HepG2 (cell line): Measurements from ENCODE around the gene ETS1. TPM values are rescaled to one million over a fixed set of nuclear protein-coding genes. Genes with fewer than 3 reads are reported as not detected.

Experiments used
- ATAC-seq: fragments of 200-7000 bp; cut with Tn5 transposase; 3 replicates; pipeline ENCODE4 v1.9.1; 2020; ENCODE audit warnings: mild to moderate bottlenecking, moderate library complexity
- BruUV-seq: library from RNA; stranded (reverse); fragments of 400-500 nt; replicated peaks from 2 replicates; lab custom pipeline; 2021; lab: Mats Ljungman, UMichigan
- CTCF ChIA-PET: fragments of 300-600 bp; formaldehyde crosslinking; extraction: SDS; loops from one replicate; lab custom pipeline; 2021; ENCODE audit warnings: low total read pairs, inconsistent platforms, low intra/inter-chr PET ratio; lab: Yijun Ruan, JAX
- POLR2A ChIA-PET: fragments of 350-600 bp; sonication (Branson Sonifier 250); formaldehyde crosslinking; loops from one replicate; lab custom pipeline; 2020; ENCODE audit warnings: antibody characterized with exemption, inconsistent platforms; lab: Yijun Ruan, JAX
- DNase-seq: peaks from one replicate; pipeline ENCODE4 v3.0.0-alpha.2; 2015; ENCODE audit warnings: low spot score
- FAIRE-seq: peaks from 3 replicates; lab custom pipeline; 2011; peaks lifted over from hg19 to GRCh38; lab: Jason Lieb, UNC
- H2AFZ ChIP-seq: one replicate; pipeline ENCODE4 v1.6.1; 2011; ENCODE audit warnings: low read length, inconsistent platforms
- H3K27ac ChIP-seq: fragments of 300-600 bp; 3 replicates; pipeline ENCODE4 v1.8.0; 2011; ENCODE audit warnings: mixed run types, mild to moderate bottlenecking, mixed read lengths, low read length, inconsistent platforms; ENCODE audit not compliant: insufficient read depth; ENCODE audit errors: extremely low read length
- H3K27me3 ChIP-seq, 2 experiments: fragments of 200-600 bp in 1 of 2; 2 replicates in 1 of 2; 3 replicates in 1 of 2; pipeline versions ENCODE4 v1.6.0 to v1.8.0; 2011; ENCODE audit warnings: low read length in 2 of 2, mild to moderate bottlenecking in 2 of 2, moderate library complexity in 2 of 2, inconsistent platforms in 1 of 2; ENCODE audit not compliant: insufficient read depth in 2 of 2, control insufficient read depth in 1 of 2
- H3K36me3 ChIP-seq, 2 experiments: fragments of 200-600 bp in 1 of 2; replicated peaks in 1 of 2; 2 replicates in 1 of 2; 3 replicates in 1 of 2; pipeline versions ENCODE4 v1.5.1 to v1.8.0; 2011; ENCODE audit warnings: low read length in 2 of 2, inconsistent platforms in 1 of 2; ENCODE audit not compliant: insufficient read depth in 2 of 2, control insufficient read depth in 1 of 2
- H3K4me1 ChIP-seq: 2 replicates; pipeline ENCODE4 v1.5.1; 2012; ENCODE audit warnings: low read length, inconsistent platforms; ENCODE audit not compliant: insufficient read depth
- H3K4me2 ChIP-seq: 2 replicates; pipeline ENCODE4 v1.6.0; 2011; ENCODE audit warnings: low read depth, low read length, inconsistent platforms
- H3K4me3 ChIP-seq, 3 experiments: fragments of 200-600 bp in 1 of 3; sonication (generic), shearing (Covaris generic) in 1 of 3; replicated peaks in 1 of 3; 2 replicates each; pipeline ENCODE4 v1.5.1; 2011 to 2016; ENCODE audit warnings: low read length in 3 of 3, inconsistent platforms in 2 of 3, low read depth in 2 of 3, mild to moderate bottlenecking in 2 of 3, control low read depth in 1 of 3, mixed read lengths in 1 of 3; ENCODE audit not compliant: insufficient read depth in 1 of 3
- H3K79me2 ChIP-seq: one replicate; pipeline ENCODE4 v1.6.1; 2011; ENCODE audit warnings: low read length, inconsistent platforms; ENCODE audit not compliant: insufficient read depth
- H3K9ac ChIP-seq: 2 replicates; pipeline ENCODE4 v1.6.0; 2011; ENCODE audit warnings: mild to moderate bottlenecking, low read depth, low read length, inconsistent platforms; ENCODE audit not compliant: insufficient read depth
- H3K9me3 ChIP-seq: 2 replicates; pipeline ENCODE4 v1.5.1; 2012; ENCODE audit warnings: mild to moderate bottlenecking, low read length
- H4K20me1 ChIP-seq: 2 replicates; pipeline ENCODE4 v1.6.0; 2011; ENCODE audit warnings: inconsistent platforms, mild to moderate bottlenecking, low read length, moderate library complexity; ENCODE audit not compliant: insufficient read depth
- AHR ChIP-seq: IDR thresholded peaks from 2 replicates; pipeline ENCODE4 v1.6.1; 2018; ENCODE audit warnings: missing genetic modification reagents, missing compliant biosample characterization
- ARID4A ChIP-seq: sonication (generic); formaldehyde crosslinking; IDR thresholded peaks from 2 replicates; pipeline ENCODE4 v1.5.0; 2020; ENCODE audit warnings: mild to moderate bottlenecking, missing genetic modification reagents, borderline replicate concordance
- CC2D1A ChIP-seq: sonication (generic); formaldehyde crosslinking; IDR thresholded peaks from 2 replicates; pipeline ENCODE4 v1.8.1; 2023; ENCODE audit warnings: mild to moderate bottlenecking, missing genetic modification reagents
- CSRNP2 ChIP-seq: sonication (generic); formaldehyde crosslinking; conservative IDR thresholded peaks from 2 replicates; pipeline ENCODE4 v1.8.0; 2022; ENCODE audit warnings: low read depth, missing genetic modification reagents
- FUBP1 ChIP-seq: sonication (generic); formaldehyde crosslinking; IDR thresholded peaks from 2 replicates; pipeline ENCODE4 v1.5.1; 2020; ENCODE audit warnings: missing genetic modification reagents, mild to moderate bottlenecking, borderline replicate concordance
- NCOA1 ChIP-seq: sonication (generic); formaldehyde crosslinking; IDR thresholded peaks from 2 replicates; pipeline ENCODE4 v1.9.0; 2021; ENCODE audit warnings: missing genetic modification reagents
- SALL1 ChIP-seq: sonication (generic); formaldehyde crosslinking; IDR thresholded peaks from 2 replicates; pipeline ENCODE4 v1.8.0; 2022; ENCODE audit warnings: mild to moderate bottlenecking, missing genetic modification reagents
- ZFY ChIP-seq: sonication (generic); formaldehyde crosslinking; IDR thresholded peaks from 2 replicates; pipeline ENCODE4 v1.4.0; 2020; ENCODE audit warnings: missing genetic modification reagents
- ZNF687 ChIP-seq: sonication (generic); formaldehyde crosslinking; IDR thresholded peaks from 2 replicates; pipeline ENCODE4 v1.5.1; 2020; ENCODE audit warnings: mild to moderate bottlenecking, missing genetic modification reagents, moderate library complexity
- WGBS: methylation state at CpG from one replicate; pipeline ENCODE4 v1.1.6; 2017; ENCODE audit warnings: low lambda C conversion rate; 5-methylcytosine and 5-hydroxymethylcytosine counted together
- in situ Hi-C: cut with HindIII; loops from 2 replicates; pipeline ENCODE4 v1.10.0; 2017; ENCODE audit warnings: low pct_unique_long_range_greater_than_20kb; ENCODE audit not compliant: extremely low pct_ligation_motif_present
- intact Hi-C: fragments of 100-400 bp; cut with micrococcal nuclease; formaldehyde crosslinking; loops from one replicate; pipeline ENCODE4 v1.10.0; 2022; ENCODE audit not compliant: unreplicated experiment
- polyA plus RNA-seq, 8 experiments: library from polyadenylated mRNA; depleted of rRNA in 3 of 8; stranded (reverse) in 7 of 8; unstranded in 1 of 8; fragments of >200 nt; fragmentation: Illumina TruSeq in 4 of 8; extraction: Trizol in 4 of 8; gene quantifications; 2 replicates each; pipeline versions ENCODE4 v1.2.1 to v1.2.3, GENCODE V29; 2011 to 2016; ENCODE audit warnings: low read depth in 4 of 8, missing spikeins in 1 of 8, mixed read lengths in 1 of 8; ENCODE audit not compliant: insufficient read depth in 1 of 8
- total RNA-seq, 5 experiments: library from RNA; depleted of rRNA; stranded (reverse); fragments of >200 nt; fragmentation: Illumina TruSeq; extraction: Trizol; gene quantifications; 2 replicates each; pipeline ENCODE4 v1.2.3, GENCODE V29; 2016; ENCODE audit warnings: low read depth in 1 of 5

The ETS1 gene
- total and polyA plus RNA-seq, 2 of the 13 experiments (the other 11 are each of a cell fraction or from before 2014, with no cell fraction given), result 0.18 to 0.34 TPM

GRCh38 chr11:128522055-128522942 is 65.1 kb downstream of the ETS1 start:
- Histone ChIP-seq H3K79me2 (no peaks in the 10 kb centered on the region), H3K27me3 (peaks cover 0 to 8% of the 10 kb centered on the region in 2 experiments; a peak in 4 of 5 replicates), H2AFZ (peak overlapping the region; percentile 94), H3K4me3 (peak overlapping the region; percentile 58 to 74 (median 58)), H3K4me2 (peak overlapping the region; percentile 91), H4K20me1 (no peaks in the 10 kb centered on the region), H3K36me3 (no peaks in the 10 kb centered on the region), H3K27ac (no peak overlapping the region), H3K9ac (peak overlapping the region; percentile 55; the same call in 1 of the 2 replicates), H3K9me3 (no peaks in the 10 kb centered on the region), H3K4me1 (peaks cover 8% of the 10 kb centered on the region)
- ChIA-PET POLR2A (no interaction called here), CTCF (no interaction called here)
- 28% methylated on average over 43 of the region's 93 CpGs for WGBS
- DNase-seq (peak; percentile 39), ATAC-seq (peak; percentile 97), FAIRE-seq (no peak)
- intact Hi-C loops, result loop anchor here (2.0 kb wide), 1 partner anchor 73 kb away; no protein-coding TSS in a partner anchor
- BruUV-seq, result no TSS peak
- in situ Hi-C loops, result no loop called here
- TF ChIP-seq SALL1 (CRISPR knock-in tag), result peak; percentile 13; the same call in 1 of the 2 replicates
- 0 out of 2 replicates have a peak, but pooled peaks have one; percentile 76 for TF ChIP-seq AHR (CRISPR knock-in tag)
- peak; percentile 35; the same call in 1 of the 2 replicates for TF ChIP-seq ARID4A
- peak; percentile 57 for TF ChIP-seq ZFY (CRISPR knock-in tag)
- TF ChIP-seq CSRNP2, result no peak
- no peak for TF ChIP-seq CC2D1A
- no peak for TF ChIP-seq FUBP1
- no peak for TF ChIP-seq NCOA1 (CRISPR knock-in tag)
- peak; percentile 67 for TF ChIP-seq ZNF687 (CRISPR knock-in tag)
